ENCODE results near the gene WDFY2. TPM values are rescaled to one million over a fixed set of nuclear protein-coding genes. Genes with fewer than 3 reads are reported as not detected.
"Not testable (repeated sequence)": the region's sequence is repeated elsewhere in the genome, so short reads cannot be mapped to it uniquely, and the experiment has no call there.

WDFY2 gene
- total and polyA plus RNA-seq, 9 donors: 5.4 to 17.9 (median 12.6) TPM

DNA sequence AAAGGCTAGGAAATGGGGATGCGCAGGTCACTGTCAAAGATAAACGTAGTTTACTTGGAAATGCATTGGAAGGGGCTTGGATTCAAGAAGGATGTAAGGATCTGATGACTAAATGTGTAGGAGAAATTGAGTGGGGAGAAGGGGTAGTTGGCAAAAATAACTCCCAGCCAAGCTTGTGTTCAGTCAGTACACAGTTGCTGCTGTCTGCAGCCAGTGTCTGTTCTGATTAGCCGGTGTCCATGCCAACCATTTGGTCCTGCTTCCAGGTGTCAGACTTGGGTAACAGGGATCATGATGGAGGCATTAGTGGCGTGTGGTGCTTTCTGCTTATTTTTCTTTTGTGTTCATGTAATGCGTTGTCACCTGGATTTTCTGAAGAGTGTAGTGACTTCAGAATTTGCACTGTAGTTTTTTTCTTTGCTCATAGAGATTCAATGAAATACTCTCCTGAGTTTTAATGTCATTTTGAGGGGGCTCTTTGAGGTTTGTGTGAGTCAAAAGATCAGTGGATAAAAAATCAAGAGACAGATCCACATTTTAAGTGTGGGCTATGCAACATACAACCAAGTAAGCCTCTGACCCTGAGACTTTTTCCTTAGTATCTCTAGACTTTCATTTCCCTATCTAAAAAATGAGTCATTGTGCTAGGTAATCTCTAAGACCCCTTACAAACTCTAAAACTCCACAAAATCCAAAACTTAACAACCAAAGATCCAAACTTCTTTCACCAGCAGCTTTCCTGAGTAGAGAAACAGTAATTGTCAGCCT, 103.9 kb downstream of the WDFY2 start:
- Histone ChIP-seq H3K4me1 (ENCODE audit: insufficient read depth) (no peaks in the 10 kb centered on the region), H3K27me3 (no peaks in the 10 kb centered on the region), H3K36me3 (no peaks in the 10 kb centered on the region), H3K27ac (no peak overlapping the region), H3K4me3 (no peak overlapping the region), H3K9me3 (no peaks in the 10 kb centered on the region)
- DNase-seq: no peak
- intact Hi-C loops (cut with DNase I): no loop called here
- TF ChIP-seq, protein P1, sequence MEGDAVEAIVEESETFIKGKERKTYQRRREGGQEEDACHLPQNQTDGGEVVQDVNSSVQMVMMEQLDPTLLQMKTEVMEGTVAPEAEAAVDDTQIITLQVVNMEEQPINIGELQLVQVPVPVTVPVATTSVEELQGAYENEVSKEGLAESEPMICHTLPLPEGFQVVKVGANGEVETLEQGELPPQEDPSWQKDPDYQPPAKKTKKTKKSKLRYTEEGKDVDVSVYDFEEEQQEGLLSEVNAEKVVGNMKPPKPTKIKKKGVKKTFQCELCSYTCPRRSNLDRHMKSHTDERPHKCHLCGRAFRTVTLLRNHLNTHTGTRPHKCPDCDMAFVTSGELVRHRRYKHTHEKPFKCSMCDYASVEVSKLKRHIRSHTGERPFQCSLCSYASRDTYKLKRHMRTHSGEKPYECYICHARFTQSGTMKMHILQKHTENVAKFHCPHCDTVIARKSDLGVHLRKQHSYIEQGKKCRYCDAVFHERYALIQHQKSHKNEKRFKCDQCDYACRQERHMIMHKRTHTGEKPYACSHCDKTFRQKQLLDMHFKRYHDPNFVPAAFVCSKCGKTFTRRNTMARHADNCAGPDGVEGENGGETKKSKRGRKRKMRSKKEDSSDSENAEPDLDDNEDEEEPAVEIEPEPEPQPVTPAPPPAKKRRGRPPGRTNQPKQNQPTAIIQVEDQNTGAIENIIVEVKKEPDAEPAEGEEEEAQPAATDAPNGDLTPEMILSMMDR (IDR thresholded peaks at IDR 0.05): no peak
- no peak for TF ChIP-seq POLR2A (IDR thresholded peaks at IDR 0.05)
- TF ChIP-seq EP300 (IDR thresholded peaks at IDR 0.05): no peak
- WGBS, 3 donors: 93 to 96% (median 94%) methylated on average over 5 of the region's 5 CpGs

DNA sequence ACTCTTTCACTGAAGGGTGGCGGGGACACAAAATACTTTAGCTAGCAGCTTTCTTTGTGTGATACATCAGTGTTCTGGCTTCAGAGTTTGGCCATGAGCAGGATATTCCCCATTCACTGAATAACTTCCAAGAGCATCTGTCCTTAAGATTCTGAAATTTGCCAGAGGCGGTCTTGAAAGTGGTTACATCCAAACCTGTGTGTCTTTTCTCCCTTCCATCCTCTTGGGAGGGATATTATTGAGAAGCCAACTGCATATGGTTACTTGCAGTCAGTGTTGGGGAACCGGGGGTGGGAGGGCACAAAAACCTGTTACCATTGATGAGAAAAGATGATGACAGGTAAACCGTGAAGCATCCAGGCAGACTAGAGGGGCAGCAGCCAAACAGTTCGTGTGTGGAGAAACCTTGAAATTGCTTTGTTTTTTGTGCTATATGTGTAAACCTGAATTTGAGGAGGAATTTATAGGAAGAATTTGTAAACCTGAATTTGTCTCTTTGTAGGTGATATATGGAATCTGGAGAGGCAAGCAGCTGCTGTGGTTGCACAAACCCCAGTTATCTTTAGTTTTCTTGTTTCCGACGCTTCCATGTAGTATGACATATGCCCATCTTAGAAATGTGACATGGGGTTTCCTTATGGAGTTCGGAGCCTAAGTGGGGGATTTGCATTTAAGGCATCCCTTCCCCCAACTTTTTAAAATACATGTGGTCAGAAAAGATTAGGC, 104.8 kb downstream of the WDFY2 start:
- TF ChIP-seq EP300 (IDR thresholded peaks at IDR 0.05) (no peak), POLR2A (IDR thresholded peaks at IDR 0.05) (no peak)
- TF ChIP-seq, protein P1 (IDR thresholded peaks at IDR 0.05): no peak
- no peak for DNase-seq

DNA sequence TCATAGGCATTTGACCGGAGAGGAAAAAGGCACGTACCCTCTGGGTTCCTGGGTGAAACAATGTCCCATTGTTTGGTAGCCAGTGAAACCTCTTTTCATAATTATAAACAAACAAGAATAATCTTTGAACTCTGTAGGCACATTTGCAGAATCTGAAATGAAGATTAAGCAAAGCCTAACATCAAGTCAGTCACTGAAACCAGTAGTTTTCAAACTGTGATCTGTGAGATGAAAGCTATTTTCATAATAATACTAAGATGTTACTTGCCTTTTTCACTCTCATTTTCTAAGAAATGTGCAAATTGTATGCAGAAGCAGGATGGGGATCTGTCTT, 105.4 kb downstream of the WDFY2 start:
- Histone ChIP-seq H3K9me3 (no peaks in the 10 kb centered on the region), H3K27me3 (no peaks in the 10 kb centered on the region), H3K4me1 (ENCODE audit: insufficient read depth) (no peaks in the 10 kb centered on the region), H3K27ac (no peak overlapping the region), H3K36me3 (no peaks in the 10 kb centered on the region), H3K4me3 (no peak overlapping the region)
- no peak for DNase-seq
- 81 to 91% (median 85%) methylated on average over 2 of the region's 2 CpGs for WGBS, 3 donors
- intact Hi-C loops (cut with DNase I): no loop called here
- TF ChIP-seq POLR2A (IDR thresholded peaks at IDR 0.05): no peak
- TF ChIP-seq EP300 (IDR thresholded peaks at IDR 0.05): no peak
- TF ChIP-seq, protein P1 (IDR thresholded peaks at IDR 0.05): no peak

More for the DNA sequence above, 104.8 kb downstream of the WDFY2 start:
- H3K9me3 ChIP-seq: no peaks in the 10 kb centered on the region
- H3K27ac ChIP-seq: no peak overlapping the region
- intact Hi-C loops (cut with DNase I): no loop called here
- no peak overlapping the region for H3K4me3 ChIP-seq
- 79 to 87% (median 87%) methylated on average over 8 of the region's 8 CpGs for WGBS, 3 donors
- H3K27me3 ChIP-seq: no peaks in the 10 kb centered on the region
- H3K4me1 ChIP-seq (ENCODE audit: insufficient read depth): no peaks in the 10 kb centered on the region
- no peaks in the 10 kb centered on the region for H3K36me3 ChIP-seq

DNA sequence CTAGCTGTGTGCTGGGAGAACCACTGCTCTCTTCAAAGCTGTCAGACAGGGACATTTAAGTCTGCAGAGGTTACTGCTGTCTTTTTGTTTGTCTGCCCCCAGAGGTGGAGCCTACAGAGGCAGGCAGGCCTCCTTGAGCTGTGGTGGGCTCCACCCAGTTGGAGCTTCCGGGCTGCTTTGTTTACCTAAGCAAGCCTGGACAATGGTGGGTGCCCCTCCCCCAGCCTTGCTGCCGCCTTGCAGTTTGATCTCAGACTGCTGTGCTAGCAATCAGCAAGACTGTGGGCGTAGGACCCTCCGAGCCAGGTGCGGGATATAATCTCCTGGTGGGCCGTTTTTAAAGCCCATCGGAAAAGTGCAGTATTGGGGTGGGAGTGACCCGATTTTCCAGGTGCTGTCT, 111.4 kb downstream of the WDFY2 start:
- DNase-seq; H3K27ac ChIP-seq; H3K27me3 ChIP-seq; intact Hi-C loops (cut with DNase I); H3K36me3 ChIP-seq; H3K4me1 ChIP-seq (ENCODE audit: insufficient read depth); H3K4me3 ChIP-seq; H3K9me3 ChIP-seq: not testable (repeated sequence)
- WGBS, 3 donors: 88 to 93% (median 91%) methylated on average over 8 of the region's 8 CpGs

DNA sequence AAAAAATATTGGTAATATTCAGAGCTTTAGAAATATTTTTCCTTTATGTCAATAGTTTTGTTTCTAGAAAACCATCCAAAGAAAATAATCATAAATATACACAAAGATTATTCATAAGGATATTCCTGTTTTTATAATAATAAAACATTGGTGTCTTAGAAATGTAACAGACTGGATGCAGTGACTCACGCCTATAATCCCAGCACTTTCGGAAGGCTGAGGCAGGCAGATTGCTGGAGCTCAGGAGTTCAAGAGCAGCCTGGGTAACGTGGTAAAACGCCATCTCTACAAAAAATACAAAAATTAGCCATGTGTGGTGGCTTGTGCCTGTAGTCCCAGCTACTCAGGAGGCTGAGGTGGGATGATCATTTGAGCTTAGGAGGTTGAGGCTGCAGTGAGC, 112.9 kb downstream of the WDFY2 start:
- TF ChIP-seq POLR2A (IDR thresholded peaks at IDR 0.05) (no peak), EP300 (IDR thresholded peaks at IDR 0.05) (no peak)
- TF ChIP-seq, protein P1 (IDR thresholded peaks at IDR 0.05): no peak
- intact Hi-C loops (cut with DNase I): no loop called here
- WGBS, 3 donors: 46 to 81% (median 72%) methylated on average over 4 of the region's 4 CpGs
- Histone ChIP-seq H3K9me3 (no peaks in the 10 kb centered on the region), H3K4me3 (no peak overlapping the region), H3K27me3 (no peaks in the 10 kb centered on the region), H3K36me3 (no peaks in the 10 kb centered on the region), H3K27ac (no peak overlapping the region), H3K4me1 (ENCODE audit: insufficient read depth) (no peaks in the 10 kb centered on the region)
- DNase-seq: no peak
